Endometrium (tissue), 2 donors: ENCODE results near the gene SPP1.

Experiments used
- FAIRE-seq: peaks from 2 replicates; lab custom pipeline; 2012; peaks lifted over from hg19 to GRCh38; lab: Jason Lieb, UNC
- donor health status: control.
- donor health status: control.

SPP1 gene

DNA sequence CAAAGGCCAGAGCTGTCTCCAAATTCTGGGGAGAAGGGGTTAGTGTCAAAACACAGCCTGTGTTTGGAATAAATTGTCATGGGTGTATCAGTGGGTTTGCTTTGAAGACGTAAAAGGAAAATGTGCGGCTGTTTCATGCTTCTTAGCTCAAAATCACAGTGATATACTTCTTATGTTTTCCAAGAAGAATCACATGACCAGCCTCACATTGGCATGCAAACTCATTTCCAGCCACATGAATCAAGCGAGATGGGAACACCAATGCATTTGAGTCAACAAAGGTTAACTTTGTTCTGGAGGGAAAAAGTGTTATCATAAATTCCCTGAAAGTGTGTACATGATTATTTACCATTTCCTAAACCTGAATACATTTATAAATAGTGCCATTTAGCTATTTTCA is 19.0 kb upstream of the SPP1 start:
- no peak for FAIRE-seq

DNA sequence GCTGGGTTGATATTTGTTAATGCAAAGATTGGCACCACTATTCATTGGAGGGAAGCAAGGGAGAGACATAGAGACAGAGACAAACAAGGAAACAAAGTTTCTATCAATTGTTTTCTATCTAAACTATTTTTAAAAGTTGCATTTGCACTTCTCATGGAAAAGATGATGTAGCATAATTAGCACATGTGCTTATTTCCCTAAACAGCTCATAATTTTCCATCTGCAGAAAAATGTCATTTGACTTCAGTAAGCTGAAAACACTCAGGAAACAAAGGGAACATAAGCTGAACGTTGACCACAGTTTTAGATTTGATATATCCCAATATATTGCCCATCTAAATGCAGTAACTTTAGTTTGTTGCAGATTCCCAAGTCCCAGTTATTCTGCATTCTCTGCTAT is 18.5 kb upstream of the SPP1 start:
- FAIRE-seq: no peak

DNA sequence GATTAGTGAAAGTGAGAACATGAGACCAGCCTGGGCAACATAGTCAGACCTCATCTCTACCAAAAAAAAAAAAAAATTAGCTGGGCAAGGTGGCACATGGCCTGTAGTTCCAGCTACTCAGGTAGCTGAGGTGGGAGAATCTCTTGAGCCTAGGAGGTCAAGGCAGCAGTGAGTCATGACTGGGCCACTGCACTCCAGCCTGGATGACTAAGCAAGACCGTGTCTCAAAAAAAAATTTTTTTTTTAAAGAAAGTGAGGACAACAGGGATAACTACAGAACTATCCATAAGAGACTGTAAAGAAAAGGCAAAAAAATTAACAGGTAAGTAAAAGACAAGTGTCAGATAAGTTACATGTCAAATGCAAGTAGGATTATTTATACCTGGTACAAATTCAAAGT is 13.5 kb upstream of the SPP1 start:
- FAIRE-seq: no peak

DNA sequence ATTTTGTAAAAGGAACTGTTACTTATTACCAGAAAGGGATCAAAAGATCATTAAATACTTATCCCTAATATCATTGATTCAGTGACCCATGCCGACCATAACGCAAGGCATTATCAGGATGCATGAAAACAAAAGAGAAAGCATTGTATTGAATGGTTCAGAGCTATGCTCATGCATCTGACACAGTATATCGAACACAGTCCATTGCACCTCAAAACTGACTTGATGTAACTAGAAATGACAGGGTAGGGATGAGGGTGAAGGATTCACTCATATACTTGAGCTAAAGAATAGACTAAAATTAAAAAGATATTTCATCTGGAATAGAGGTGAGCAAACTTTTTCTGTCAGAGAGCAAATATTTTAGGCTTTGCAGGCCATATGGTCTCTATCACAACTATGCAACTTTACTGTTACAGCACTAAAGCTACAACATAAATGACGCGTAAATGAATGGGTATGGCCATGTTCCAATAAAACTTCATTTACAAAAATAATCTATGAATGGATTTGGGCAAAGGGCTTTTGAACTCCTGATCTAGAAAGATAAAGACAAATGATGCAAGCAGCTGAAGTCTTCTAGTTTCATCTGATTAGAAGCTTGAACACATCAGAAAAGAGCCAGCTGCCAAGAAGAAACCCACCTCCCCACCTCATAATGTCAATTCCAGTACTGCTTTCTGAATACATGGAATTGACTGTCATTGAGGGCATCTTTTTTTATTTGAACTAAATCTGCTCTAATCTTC is 12.9 kb upstream of the SPP1 start:
- no peak for FAIRE-seq

DNA sequence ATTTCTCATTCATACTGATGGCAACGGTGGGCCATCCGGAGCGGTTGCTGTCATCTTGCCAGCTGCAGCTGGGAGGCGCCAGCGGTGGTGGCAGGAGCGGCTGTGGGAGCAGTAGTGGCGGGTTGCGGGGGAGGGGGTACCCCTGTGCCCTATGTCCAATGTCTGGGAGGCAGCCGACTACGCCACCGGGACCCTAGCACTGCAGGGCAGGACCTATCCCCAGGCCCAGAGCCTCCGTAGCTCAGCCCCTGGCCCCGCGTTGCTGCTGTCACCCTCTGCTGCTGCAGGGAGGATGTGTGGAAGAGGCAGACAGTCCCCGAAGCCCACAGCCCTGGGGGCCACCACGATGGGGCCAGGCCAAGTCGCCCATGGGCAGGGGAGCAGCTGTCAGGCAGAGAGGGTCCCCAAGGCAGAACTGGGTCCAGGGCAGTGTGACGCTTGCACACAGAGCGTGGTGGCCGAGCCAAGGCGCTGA is 10.0 kb upstream of the SPP1 start:
- FAIRE-seq: no peak

DNA sequence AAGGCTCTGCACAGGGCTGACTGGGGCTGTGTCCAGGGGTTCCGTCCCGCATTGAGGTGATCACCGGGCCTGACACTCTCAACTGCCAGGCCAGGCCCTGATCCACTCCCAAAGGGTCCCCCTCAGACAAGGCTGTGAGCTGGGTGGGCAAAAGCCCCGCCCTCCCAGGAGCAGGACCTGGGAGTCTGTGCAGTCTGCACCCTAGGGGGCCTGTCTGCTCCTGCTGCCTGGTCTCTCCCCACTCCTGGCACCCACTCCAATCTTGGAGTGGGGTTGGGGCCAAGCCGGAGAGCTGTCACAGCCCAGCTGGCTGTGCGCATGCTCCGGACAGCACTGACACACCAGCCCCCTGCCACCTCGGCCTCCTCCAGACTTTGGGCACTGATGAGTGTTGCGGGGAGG is 9.4 kb upstream of the SPP1 start:
- no peak for FAIRE-seq

DNA sequence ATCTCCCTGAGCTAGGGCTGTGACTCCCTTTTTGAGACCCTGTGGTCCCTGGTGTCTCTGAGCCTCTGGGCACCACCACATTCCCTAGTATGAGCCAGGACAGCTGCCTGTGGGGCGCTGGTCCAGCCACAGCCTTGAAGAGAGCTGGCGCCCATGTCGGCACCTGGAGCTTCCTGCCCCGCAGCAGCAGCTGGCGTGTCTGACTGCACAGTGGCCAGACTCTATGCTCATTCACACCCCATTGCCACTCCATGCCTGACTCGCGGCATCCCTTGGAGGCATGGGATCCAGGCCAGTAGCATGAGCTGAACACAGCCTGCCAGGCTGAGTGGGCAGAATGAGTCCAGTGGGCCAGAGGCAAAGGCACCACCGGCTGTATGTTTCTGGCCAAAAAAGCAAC is 8.3 kb upstream of the SPP1 start:
- FAIRE-seq: no peak

DNA sequence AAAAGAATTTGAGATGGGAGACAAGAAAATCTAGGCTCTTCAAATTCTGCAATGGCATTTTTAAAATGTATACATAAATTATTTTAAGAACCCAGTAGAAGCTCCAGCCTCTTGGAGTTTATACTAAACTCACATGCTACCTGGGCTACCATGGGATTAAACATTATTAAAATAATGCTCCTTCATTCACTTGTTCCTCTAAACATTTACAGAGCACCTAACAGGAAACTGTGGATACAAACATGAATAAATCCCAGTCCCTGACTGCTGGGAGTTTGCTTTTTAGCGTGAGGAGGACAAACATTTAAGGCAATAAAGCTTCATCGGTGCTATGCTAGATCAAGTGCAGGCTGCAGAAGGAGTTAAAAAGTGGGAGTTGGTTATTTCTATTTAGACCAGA is 5.4 kb upstream of the SPP1 start:
- no peak for FAIRE-seq

DNA sequence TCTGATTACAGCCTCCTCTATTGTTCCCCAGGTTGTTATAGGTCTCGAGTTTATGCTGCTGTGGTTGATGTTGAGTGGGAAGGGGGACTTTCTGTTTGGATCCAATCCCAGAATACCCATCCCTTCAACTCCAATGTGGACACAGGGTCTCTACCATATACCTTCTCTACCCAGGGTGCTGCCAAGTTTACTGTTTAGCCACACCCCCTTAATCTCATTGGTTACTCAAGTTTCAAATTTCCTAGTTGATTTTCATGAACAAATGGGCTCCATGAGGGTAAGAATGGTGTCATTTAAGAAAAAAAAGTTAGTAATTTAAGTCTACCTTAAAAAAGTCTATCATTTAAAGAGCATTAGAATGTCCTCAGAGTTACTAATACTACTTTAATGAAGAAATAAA is 3.6 kb upstream of the SPP1 start:
- no peak for FAIRE-seq

DNA sequence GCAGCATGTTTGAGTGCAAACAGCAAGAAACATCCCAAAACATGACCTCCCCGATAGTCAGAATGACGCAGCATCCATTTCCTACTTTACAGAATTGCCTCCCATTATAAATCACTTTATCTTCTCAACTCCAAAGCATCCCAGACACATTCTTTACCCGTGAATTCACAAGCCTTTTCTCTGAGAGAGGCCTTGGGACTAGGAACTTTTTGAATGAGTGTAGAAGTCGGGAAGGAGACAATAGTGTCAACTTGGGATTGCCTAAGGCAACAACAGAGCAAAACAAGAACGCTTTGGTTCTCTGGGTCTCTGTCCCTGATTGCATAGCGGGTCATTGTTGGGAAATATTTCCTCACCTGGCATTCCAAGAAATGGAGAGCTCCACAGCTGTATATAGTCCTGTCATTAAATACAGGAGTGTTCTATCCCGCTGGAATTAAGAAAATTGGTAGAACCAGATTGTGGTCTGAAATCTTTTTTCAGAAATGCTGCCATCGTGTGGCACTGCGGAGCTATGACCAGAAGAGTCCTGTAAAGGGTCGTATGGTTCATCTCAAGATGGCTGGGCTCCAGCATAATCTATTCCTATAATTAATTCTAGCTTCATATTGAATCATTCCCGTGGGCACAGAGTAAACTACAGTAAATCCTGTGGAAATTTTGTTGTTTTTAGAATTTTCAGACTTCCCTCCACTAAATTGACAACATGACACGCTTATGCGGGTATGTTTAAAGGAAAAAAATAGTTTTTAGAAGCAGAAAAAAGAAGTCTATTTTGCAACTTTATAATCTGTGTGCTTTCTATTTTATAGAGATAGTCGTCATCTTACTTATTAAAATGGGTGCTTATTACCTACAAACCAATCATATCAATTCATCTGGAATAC is 2.0 kb upstream of the SPP1 start:
- FAIRE-seq: peak; percentile 85

DNA sequence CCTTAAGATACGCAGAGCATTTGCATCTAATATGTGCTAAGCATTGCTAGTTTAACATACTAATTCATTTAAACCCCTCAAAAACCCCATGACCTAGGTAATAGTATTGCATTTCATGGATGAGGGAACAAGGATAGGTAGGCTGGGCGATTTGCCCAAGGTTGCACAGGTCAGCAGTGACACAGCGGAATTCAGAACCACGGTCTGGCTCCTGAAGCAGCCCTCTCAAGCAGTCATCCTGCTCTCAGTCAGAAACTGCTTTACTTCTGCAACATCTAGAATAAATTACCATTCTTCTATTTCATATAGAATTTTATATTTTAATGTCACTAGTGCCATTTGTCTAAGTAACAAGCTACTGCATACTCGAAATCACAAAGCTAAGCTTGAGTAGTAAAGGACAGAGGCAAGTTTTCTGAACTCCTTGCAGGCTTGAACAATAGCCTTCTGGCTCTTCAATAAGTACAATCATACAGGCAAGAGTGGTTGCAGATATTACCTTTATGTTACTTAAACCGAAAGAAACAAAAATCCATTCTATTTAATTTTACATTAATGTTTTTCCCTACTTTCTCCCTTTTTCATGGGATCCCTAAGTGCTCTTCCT is 555 bp upstream of the SPP1 start:
- FAIRE-seq: no peak

DNA sequence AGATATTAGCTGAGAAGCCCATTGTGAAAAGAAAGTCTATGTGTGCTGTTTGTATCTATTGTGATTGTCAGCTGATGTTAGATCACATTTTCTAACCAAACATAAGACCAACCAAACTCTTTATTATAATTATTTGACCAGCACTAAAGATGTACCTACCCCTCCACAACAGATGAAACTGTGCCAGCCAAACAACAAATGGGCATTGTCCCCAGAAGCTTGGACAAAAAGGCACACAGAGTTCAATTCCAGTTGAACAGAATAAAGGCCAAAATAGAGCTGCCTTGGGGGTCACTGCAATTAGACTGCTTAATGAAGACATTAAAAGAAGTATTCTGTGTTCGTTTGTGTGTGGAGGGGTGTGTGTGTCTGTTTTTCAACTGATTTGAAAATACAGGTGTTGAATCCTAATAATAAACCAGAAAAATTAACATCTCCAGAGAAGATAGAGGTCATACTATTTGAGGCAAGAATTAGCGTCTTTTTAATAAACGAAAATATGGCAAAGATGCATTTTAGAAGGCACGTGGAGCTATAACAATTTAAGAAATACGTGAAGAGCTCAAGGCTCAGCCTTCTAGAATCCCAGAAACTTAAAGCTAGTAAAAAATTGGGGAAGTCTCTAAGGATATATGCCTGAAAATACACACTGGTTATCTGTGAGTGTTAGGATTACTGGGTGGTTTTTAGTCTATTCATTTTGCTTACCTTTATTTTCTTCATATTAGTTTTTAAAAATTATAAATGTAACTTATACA is 2.2 kb downstream of the SPP1 start:
- FAIRE-seq: no peak

DNA sequence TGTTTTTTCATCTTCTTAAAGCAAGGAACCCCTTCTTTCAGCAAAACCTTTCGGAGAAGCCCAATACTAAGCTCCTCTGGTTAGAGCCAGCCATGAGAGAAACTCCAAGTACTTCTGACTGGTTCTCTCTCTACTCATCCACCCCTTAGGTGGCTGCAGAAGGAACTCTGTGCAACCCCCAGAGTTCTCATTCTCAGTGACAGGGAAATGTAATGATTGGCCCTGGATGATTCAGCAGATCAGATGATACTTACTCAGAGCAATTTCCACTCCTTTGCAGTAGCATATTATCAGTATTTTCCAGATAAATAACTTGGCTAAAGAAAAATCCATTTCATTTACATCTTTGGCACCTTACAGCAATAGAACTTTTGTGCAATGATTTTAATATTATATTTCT is 3.2 kb downstream of the SPP1 start:
- FAIRE-seq: no peak

DNA sequence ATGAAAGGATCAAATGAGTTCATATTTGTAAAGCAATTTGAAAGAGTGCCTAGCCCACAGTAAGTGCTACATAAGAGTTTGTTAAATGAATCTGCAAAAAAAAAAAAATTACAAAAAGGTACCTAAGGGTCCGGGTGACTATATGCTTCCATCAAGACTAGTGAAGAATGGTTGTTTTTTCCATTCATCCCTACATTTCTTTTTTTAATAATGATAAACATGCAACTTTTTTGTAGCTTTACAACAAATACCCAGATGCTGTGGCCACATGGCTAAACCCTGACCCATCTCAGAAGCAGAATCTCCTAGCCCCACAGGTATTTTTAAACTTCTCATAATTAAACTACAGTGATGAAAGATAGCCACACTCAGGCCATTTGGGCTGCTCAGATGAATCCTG is 4.3 kb downstream of the SPP1 start:
- no peak for FAIRE-seq

DNA sequence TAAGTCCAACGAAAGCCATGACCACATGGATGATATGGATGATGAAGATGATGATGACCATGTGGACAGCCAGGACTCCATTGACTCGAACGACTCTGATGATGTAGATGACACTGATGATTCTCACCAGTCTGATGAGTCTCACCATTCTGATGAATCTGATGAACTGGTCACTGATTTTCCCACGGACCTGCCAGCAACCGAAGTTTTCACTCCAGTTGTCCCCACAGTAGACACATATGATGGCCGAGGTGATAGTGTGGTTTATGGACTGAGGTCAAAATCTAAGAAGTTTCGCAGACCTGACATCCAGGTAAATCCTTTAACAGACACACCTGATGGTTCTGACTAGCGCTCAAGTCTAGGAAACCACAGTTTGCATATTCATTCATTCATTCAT is 6.0 kb downstream of the SPP1 start:
- FAIRE-seq: no peak

DNA sequence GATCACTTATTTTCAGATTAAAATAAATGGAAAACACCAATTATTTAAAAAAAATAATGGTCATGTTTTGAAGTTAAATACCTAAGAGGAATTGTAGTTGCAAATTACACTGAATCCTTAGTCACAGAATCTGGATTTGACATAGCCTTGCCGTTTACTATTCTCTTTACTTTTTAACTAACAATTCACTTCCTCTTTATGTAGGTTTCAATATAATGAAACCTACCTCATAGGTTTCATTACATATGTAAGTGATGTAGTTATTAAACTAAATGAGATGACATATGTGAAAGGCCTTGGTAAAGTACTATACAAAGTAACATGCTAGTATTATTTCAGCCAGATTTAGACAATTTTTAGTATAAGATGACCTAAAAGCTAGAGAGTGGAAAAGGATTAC is 6.5 kb downstream of the SPP1 start:
- no peak for FAIRE-seq

DNA sequence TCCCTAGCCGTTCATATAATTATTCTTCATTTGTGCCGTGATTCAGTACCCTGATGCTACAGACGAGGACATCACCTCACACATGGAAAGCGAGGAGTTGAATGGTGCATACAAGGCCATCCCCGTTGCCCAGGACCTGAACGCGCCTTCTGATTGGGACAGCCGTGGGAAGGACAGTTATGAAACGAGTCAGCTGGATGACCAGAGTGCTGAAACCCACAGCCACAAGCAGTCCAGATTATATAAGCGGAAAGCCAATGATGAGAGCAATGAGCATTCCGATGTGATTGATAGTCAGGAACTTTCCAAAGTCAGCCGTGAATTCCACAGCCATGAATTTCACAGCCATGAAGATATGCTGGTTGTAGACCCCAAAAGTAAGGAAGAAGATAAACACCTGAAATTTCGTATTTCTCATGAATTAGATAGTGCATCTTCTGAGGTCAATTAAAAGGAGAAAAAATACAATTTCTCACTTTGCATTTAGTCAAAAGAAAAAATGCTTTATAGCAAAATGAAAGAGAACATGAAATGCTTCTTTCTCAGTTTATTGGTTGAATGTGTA is 7.0 kb downstream of the SPP1 start:
- FAIRE-seq: no peak

DNA sequence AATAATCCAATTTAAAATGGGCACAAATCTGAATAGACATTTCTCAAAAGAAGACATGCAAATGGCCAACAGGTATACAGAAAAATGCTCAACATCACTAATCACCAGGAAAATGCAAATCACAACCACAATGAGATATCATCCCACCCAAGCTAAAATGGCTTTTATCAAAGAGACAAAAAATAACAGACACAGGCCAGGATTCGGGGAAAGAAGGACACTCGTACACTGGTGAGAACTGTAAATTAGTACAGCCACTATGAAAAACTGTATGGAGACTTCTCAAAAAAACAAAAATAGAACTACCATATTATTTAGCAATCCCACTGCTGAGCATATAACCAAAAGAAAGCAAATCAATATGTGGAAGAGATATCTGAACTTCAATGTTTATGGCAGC is 8.5 kb downstream of the SPP1 start:
- no peak for FAIRE-seq

DNA sequence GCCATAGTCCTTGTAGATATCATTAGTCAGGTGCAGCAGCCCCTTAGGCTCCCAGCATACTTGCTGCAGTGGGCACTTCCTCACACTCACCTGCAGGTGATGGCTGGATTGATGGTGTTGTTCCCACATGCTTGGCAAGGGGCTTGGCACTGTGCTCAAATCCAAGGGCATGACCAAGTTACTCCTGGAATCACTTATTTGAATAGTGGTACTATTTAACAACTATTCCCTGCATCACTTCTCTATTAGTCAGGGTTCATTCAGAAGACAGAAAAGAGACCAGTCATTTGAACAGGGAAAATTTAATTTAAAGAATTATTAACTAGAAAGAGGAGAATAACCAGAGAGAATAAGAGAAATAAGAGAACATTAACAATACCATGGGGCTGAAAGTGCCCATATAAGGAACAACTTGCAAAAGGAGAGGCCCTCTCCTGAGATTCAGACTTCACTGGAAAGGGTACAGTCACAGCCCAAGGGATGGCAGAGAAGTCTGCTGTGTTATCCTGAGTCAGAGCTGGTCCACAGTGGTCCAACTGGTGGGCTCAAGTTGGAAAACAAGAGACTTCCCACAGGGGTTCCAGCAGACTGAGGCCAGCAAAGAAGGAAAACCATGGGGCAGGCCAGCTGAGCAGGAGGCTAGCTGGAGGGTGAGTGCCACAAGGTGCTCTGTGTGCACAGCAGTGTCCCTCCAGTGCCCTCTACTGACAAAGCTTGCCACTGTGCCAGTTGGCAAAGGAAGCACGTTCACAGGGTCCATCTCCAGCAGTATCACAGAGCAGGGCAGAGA is 9.8 kb downstream of the SPP1 start:
- no peak for FAIRE-seq

DNA sequence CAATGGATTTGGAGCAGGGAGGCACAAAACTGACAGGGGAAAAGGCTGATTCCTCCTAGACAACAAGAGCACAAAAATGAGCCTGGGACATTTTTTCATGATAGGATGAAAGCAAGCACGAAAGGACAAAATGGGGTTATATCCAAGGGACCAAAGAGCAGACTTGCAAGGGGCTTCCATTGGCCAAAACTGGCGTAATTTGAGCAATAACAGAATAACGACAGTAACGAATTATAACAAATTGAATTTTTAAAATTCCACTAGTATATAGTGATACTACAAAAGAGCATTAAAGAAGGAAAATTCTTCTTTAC is 10.3 kb downstream of the SPP1 start:
- no peak for FAIRE-seq

DNA sequence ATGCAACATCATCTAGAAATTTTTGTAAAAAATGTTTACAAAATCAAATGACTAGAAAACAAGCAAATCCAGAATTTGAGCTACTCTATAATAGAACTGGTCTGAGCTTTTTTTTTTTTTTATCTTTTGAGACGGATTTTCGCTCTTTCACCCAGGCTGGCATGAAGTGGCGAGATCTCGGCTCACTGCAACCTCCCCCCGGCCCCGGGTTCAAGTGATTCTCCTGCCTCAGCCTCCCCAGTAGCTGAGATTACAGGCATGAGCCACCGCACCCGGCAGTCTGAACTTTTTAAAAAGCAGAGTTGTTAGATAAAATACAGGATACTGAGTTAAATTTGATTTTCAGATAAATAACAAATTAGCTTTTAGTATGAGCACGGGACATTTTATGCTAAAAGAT is 11.0 kb downstream of the SPP1 start:
- FAIRE-seq: no peak
